Duodenal mucosa (tissue), 2 donors: Measurements from ENCODE around the gene NR4A2.

ENCODE experiments used
- H3K27ac ChIP-seq: one replicate; pipeline ENCODE4 v1.7.0; 2013; ENCODE audit warnings: low read depth, low read length
- H3K27me3 ChIP-seq, 2 donors: one replicate each; pipeline ENCODE4 v1.7.0; 2013; ENCODE audit warnings: low read length in 2 of 2, control low read depth in 1 of 2; ENCODE audit not compliant: insufficient read depth in 2 of 2, control insufficient read depth in 1 of 2
- H3K36me3 ChIP-seq, 2 donors: one replicate each; pipeline ENCODE4 v1.7.0; 2013; ENCODE audit warnings: low read length in 2 of 2, control low read depth in 1 of 2; ENCODE audit not compliant: insufficient read depth in 2 of 2, control insufficient read depth in 1 of 2
- H3K4me1 ChIP-seq, 2 donors: one replicate each; pipeline ENCODE4 v1.7.0; 2013; ENCODE audit warnings: low read length in 2 of 2, control low read depth in 1 of 2; ENCODE audit not compliant: insufficient read depth in 2 of 2, control insufficient read depth in 1 of 2
- H3K4me3 ChIP-seq, 2 donors: one replicate each; pipeline ENCODE4 v1.7.0; 2013; ENCODE audit warnings: low read length in 2 of 2, low read depth in 1 of 2
- H3K9ac ChIP-seq, 2 donors: one replicate each; pipeline ENCODE4 v1.7.0; 2013; ENCODE audit warnings: low read length in 2 of 2, low read depth in 1 of 2
- H3K9me3 ChIP-seq, 2 donors: one replicate each; pipeline ENCODE4 v1.7.0; 2013; ENCODE audit warnings: low read length in 2 of 2, control low read depth in 1 of 2; ENCODE audit not compliant: control insufficient read depth in 1 of 2

Gene NR4A2

DNA sequence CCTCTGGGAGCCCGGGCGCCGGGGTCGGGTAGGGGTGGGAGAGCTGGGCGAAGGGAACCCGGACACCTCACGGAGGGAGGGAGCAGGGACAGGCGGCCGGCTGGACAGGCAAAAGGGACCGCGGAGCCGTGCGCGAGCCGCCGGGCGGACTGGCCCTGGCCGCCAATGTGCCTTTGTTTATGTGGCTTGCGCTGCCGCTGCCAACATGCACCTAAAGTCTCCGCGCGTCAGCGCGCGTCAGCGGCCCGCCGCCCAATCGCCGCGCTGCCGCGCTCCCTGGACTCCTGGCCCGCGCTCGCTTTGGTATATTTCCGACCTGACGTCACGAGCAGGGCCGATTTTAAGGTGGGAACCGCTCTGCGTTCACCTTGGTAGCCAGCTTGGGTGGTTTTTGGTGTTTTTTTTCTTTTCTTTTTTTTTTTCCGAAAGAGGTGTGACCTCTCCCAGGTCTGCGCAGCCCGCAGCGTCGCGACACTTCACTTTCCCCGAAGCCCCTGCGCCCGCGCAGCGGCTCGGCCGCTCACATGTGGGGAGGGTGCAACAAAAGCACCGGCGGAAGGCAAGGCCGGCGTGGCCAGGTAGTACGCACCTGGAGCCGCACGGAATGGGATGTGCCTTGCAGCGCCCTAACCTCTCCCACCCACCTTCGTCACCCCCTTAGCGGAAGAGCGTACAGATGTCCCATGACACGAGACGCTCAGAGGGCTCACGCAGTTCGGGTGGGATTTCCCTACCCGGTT is at the start of gene NR4A2:
TSS of gene NR4A2 (minus strand) at position 188 of the 740 bp plus-strand sequence. CDS start 2,535 bp downstream, outside the sequence.
- H3K4me1 ChIP-seq: peaks cover 6 to 16% of the 10 kb centered on the region in 2 donors
- H3K4me3 ChIP-seq: peak within 1 kb of the TSS; percentile 76 to 96
- peak within 1 kb of the TSS; percentile 98 for H3K27ac ChIP-seq
- H3K9me3 ChIP-seq: no peaks in the 10 kb centered on the region
- no peaks in the 10 kb centered on the region for H3K27me3 ChIP-seq
- peaks cover 0 to 8% of the 10 kb centered on the region in 2 donors for H3K36me3 ChIP-seq
- peak within 1 kb of the TSS; percentile 86 to 99 for H3K9ac ChIP-seq

GRCh38 chr2:156380117-156380645 is 47.7 kb upstream of the NR4A2 start:
- no peaks in the 10 kb centered on the region for H3K4me1 ChIP-seq
- H3K9me3 ChIP-seq: no peaks in the 10 kb centered on the region
- H3K27ac ChIP-seq: no peak overlapping the region
- H3K4me3 ChIP-seq: no peak overlapping the region
- no peaks in the 10 kb centered on the region for H3K36me3 ChIP-seq
- H3K9ac ChIP-seq: no peak overlapping the region
- peaks cover 3% of the 10 kb centered on the region in 2 donors for H3K27me3 ChIP-seq

DNA sequence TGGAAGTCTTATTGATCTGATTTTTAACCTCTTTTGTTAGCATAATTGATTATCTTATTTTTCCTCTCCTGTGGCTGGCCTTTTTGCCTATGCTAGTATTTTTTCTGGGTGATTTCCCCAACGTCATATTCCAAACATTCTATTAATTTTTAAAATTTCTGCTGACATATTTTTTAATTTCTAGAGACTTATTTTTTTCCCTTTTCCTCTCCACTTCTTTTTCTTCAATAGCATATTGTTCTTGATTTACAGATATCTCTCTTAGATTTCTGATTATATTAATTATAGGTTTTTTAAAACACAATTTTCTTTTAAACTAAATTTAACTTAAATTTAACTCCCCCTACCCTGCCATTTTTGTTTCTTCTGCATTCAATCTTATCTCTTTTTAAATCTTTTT is 47.2 kb upstream of the NR4A2 start:
- Histone ChIP-seq H3K9ac (no peak overlapping the region), H3K27me3 (peaks cover 3% of the 10 kb centered on the region in 2 donors), H3K27ac (no peak overlapping the region), H3K4me3 (no peak overlapping the region), H3K4me1 (no peaks in the 10 kb centered on the region), H3K9me3 (no peaks in the 10 kb centered on the region), H3K36me3 (no peaks in the 10 kb centered on the region)

DNA sequence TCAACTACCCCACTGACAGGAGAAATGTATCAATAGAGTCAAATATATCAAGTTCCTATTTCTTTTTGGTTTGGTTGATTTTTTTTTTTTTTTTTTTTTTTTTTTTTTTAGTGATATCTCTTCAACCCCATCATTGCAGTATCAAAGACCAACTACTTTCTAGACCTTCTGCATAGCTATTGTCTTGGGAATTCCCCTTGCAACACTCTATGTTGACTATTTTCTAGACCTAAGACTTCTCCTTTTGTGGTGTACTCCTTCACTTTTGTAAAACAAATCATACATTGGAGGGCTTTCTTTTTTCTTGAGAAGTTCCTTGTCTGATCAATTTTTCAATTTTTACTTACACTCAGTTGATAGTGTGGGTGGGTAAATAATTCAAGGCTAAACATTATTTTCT is 46.5 kb upstream of the NR4A2 start:
- no peak overlapping the region for H3K4me3 ChIP-seq

GRCh38 chr2:156366753-156367152 is 34.2 kb upstream of the NR4A2 start:
- H3K4me1 ChIP-seq: no peaks in the 10 kb centered on the region
- no peak overlapping the region for H3K9ac ChIP-seq
- no peaks in the 10 kb centered on the region for H3K27me3 ChIP-seq
- no peaks in the 10 kb centered on the region for H3K9me3 ChIP-seq
- H3K4me3 ChIP-seq: no peak overlapping the region
- H3K27ac ChIP-seq: no peak overlapping the region
- no peaks in the 10 kb centered on the region for H3K36me3 ChIP-seq

More for the DNA sequence above, 46.5 kb upstream of the NR4A2 start:
- H3K27me3 ChIP-seq: peaks cover 3% of the 10 kb centered on the region in 2 donors
- H3K9ac ChIP-seq: no peak overlapping the region
- H3K9me3 ChIP-seq: no peaks in the 10 kb centered on the region
- no peaks in the 10 kb centered on the region for H3K4me1 ChIP-seq
- H3K36me3 ChIP-seq: no peaks in the 10 kb centered on the region
- H3K27ac ChIP-seq: no peak overlapping the region

DNA sequence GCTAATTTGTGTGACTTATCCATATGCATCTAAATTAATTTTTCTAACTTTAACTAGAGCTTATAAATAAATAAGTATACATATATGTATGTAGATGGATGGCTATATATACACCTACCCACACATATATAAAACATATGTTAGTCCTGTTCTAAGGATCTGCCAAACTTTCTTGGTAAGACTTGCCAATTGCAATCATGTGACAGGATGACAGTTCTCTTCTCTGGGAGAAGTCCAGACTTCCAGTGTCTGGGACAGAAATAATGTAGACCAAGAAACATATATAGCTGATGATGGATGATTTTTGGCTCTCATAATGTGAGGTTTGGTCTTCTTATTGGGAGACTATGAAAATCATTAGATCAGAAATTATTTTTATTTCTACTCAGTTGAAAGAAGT is 30.6 kb upstream of the NR4A2 start:
- H3K4me1 ChIP-seq: no peaks in the 10 kb centered on the region
- no peak overlapping the region for H3K4me3 ChIP-seq
- H3K27ac ChIP-seq: no peak overlapping the region
- H3K36me3 ChIP-seq: no peaks in the 10 kb centered on the region
- no peaks in the 10 kb centered on the region for H3K27me3 ChIP-seq
- H3K9me3 ChIP-seq: no peaks in the 10 kb centered on the region
- no peak overlapping the region for H3K9ac ChIP-seq

DNA sequence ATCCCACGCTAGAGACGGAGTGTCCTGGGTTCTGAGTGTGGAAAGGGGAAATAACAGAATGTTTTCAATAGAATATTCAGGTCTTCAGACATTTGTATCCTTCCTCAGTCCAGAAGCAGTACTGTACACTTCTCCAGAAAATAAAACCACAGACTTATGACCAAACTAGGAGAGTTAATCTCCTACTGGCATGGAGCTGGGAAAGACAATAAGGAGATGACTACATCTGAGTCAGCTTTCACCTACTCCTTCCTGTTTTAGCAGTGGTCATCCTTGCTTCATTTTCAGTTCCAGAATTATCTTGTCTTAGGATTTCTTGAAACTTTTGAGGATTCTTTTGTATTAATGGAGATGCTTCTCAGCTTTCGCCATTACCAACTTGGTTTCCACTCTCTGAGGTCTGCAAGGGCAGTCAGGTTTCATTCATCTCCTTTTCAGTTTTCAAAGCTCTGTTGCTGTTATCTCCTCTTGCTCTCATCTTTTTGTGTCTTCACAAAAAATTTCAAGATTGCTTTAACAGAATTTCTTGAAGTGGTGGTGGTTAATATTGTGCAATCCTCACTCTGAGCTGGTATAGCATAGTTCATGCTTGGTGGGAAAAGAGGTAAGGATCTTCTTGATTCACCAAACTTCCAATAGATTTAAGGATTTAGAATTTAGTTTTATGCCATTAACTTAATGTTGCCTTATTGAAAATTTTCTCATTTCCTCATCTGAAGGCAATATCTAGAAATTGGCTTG is 23.7 kb upstream of the NR4A2 start:
- no peaks in the 10 kb centered on the region for H3K36me3 ChIP-seq
- no peaks in the 10 kb centered on the region for H3K4me1 ChIP-seq
- H3K27me3 ChIP-seq: no peaks in the 10 kb centered on the region
- H3K9me3 ChIP-seq: no peaks in the 10 kb centered on the region
- H3K9ac ChIP-seq: no peak overlapping the region
- H3K27ac ChIP-seq: no peak overlapping the region
- H3K4me3 ChIP-seq: no peak overlapping the region

DNA sequence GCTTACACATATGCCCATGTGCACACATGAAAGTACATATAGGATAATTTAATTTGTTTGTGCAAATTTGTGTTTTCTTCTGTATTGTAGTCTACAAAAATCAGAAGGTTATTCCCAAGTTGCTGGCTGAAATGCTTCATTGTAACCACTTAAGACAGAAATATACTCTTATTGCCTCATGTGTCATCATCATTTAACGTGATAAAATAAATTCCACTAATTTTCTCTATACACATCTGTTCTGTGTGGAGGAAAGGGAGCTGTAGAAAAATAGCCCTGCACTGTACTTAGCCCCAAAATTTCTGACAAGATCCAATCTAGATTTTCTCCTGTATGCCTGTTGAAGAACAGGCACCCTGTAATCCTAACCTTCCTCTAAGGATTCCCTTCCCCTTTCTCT is 20.4 kb upstream of the NR4A2 start:
- no peak overlapping the region for H3K4me3 ChIP-seq
- H3K27ac ChIP-seq: no peak overlapping the region
- H3K9me3 ChIP-seq: no peaks in the 10 kb centered on the region
- H3K36me3 ChIP-seq: no peaks in the 10 kb centered on the region
- no peaks in the 10 kb centered on the region for H3K27me3 ChIP-seq
- H3K9ac ChIP-seq: no peak overlapping the region
- peaks cover 0 to 5% of the 10 kb centered on the region in 2 donors for H3K4me1 ChIP-seq

- Histone ChIP-seq H3K4me1 (peaks cover 0 to 5% of the 10 kb centered on the region in 2 donors), H3K4me3 (no peak overlapping the region), H3K27me3 (no peaks in the 10 kb centered on the region), H3K27ac (no peak overlapping the region), H3K36me3 (no peaks in the 10 kb centered on the region), H3K9ac (no peak overlapping the region), H3K9me3 (no peaks in the 10 kb centered on the region)
Observed at GRCh38 chr2:156350374-156351142, 18.0 kb upstream of the NR4A2 start.

DNA sequence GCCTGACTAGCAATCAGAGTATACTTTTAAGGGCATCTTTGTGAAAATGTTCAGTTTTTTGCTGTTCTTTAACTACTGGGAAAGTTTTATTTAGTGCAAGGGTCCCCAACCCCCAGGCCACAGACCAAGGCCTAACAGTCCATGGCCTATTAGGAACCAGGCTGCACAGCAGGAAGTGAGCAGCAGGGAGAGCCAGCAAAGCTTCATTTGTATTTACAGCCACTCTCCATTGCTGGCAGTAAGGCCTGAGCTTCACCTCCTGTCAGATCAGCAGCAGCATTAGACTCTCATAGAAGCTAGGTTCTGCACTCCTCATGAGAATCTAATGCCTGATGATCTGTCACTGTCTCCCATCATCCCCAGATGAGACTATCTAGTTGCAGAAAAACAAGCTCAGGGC is 17.1 kb upstream of the NR4A2 start:
- no peaks in the 10 kb centered on the region for H3K9me3 ChIP-seq
- H3K27me3 ChIP-seq: no peaks in the 10 kb centered on the region
- H3K9ac ChIP-seq: no peak overlapping the region
- no peak overlapping the region for H3K4me3 ChIP-seq
- no peak overlapping the region for H3K27ac ChIP-seq
- no peaks in the 10 kb centered on the region for H3K36me3 ChIP-seq
- peaks cover 0 to 5% of the 10 kb centered on the region in 2 donors for H3K4me1 ChIP-seq
